Measurements from ENCODE around the gene PACSIN2.

Gene PACSIN2

DNA sequence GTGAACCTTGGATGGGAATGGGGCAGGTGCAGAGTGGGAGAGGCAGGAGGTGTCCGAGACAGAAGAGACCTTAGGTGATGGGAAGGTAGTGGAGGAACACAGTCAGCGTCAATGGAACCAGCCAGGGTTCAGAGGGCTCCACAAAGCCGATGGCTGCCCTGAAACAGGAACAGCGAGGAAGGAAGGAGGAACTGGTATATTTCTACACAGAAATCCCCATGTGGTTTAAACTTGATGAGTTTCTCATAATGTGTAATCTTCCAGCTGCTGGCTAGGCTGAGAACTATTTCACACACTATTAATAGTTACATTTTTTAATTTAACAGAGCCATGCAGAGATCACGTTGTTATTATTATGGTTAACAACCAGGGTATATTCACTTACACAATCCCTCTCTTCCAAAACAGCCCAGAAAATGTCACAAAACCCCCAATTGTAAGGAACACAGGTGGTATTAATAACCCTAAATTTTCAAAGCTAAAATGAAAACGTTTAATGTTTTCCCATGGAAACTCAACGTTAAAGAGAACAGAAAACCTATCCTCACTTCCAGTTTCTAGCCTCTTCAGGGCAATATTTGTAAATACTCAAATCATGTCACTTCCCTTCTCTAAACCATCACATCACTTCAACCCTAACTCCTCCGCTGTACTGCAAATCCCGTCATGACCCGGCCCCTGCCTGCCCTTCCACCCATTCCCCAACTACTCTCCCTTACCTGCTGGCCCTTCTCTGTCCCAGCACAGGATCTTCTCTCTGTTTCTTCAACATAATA is 83.3 kb downstream of the PACSIN2 start:
- Histone ChIP-seq H3K9me3 (ENCODE audit: control insufficient read depth, insufficient read depth, low read length) (no peaks in the 10 kb centered on the region), H3F3A (ENCODE audit: control insufficient read depth, insufficient read depth) (no peaks in the 10 kb centered on the region), H4K20me1 (ENCODE audit: control insufficient read depth, insufficient read depth, low read depth, low read length) (peaks cover 19% of the 10 kb centered on the region; the same call in 1 of the 2 replicates), H3K27me3 (ENCODE audit: control insufficient read depth, low read length) (no peaks in the 10 kb centered on the region), H3K27ac (ENCODE audit: low read depth, low read length) (no peak overlapping the region), H3K79me2 (ENCODE audit: control insufficient read depth, low read length) (peaks cover 86% of the 10 kb centered on the region), H3K36me3 (ENCODE audit: control insufficient read depth, low read length) (no peaks in the 10 kb centered on the region), H3K4me2 (ENCODE audit: low read length) (peak overlapping the region; percentile 39), H3K9me2 (replicated peaks; ENCODE audit: control insufficient read depth, low read length) (no peaks in the 10 kb centered on the region), H3K4me3 (ENCODE audit: low read length) (peak overlapping the region; percentile 9; the same call in 1 of the 2 replicates), H3K4me1 (ENCODE audit: control insufficient read depth, low read length) (peaks cover 47% of the 10 kb centered on the region)
- TF ChIP-seq, protein P1, sequence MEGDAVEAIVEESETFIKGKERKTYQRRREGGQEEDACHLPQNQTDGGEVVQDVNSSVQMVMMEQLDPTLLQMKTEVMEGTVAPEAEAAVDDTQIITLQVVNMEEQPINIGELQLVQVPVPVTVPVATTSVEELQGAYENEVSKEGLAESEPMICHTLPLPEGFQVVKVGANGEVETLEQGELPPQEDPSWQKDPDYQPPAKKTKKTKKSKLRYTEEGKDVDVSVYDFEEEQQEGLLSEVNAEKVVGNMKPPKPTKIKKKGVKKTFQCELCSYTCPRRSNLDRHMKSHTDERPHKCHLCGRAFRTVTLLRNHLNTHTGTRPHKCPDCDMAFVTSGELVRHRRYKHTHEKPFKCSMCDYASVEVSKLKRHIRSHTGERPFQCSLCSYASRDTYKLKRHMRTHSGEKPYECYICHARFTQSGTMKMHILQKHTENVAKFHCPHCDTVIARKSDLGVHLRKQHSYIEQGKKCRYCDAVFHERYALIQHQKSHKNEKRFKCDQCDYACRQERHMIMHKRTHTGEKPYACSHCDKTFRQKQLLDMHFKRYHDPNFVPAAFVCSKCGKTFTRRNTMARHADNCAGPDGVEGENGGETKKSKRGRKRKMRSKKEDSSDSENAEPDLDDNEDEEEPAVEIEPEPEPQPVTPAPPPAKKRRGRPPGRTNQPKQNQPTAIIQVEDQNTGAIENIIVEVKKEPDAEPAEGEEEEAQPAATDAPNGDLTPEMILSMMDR (IDR thresholded peaks at IDR 0.05; ENCODE audit: low read depth, low read length, poor library complexity, severe bottlenecking): no peak
- TF ChIP-seq EZH2phosphoT487 (IDR thresholded peaks at IDR 0.05; ENCODE audit: borderline replicate concordance, low read length): no peak

DNA sequence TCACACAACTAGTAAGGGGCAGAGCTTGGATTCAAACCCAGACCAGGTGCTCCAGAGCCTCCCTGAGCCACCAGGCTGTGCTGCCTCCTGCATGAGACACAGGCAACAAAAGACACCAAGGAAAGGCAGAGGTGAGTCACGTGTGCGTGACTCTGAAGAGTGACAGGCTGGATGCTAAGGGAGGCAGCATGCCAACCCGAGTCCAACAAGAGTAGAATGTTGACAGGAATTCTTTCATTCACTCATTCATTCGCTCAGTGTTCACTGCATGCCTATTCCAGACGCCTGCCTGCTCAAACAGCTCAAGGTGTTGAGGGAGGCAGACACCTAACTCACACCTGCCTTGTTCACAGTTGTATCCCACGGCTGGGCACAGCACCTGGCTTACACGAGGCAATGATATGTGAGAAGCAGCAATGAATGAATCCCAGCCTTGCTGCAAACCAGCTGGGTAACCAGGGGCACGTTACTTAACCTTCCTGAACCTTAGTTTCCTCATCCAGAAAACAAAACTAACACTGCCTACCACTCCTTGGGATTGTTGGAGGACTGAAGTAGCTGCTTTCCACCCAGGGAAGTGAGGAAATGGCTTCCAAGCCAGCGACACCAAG is 84.0 kb downstream of the PACSIN2 start:
- H3K9me3 ChIP-seq (ENCODE audit: control insufficient read depth, insufficient read depth, low read length): no peaks in the 10 kb centered on the region
- H4K20me1 ChIP-seq (ENCODE audit: control insufficient read depth, insufficient read depth, low read depth, low read length): peaks cover 19% of the 10 kb centered on the region; the same call in 1 of the 2 replicates
- H3K36me3 ChIP-seq (ENCODE audit: control insufficient read depth, low read length): no peaks in the 10 kb centered on the region
- H3K4me2 ChIP-seq (ENCODE audit: low read length): peak overlapping the region; percentile 39; the same call in 1 of the 2 replicates
- peaks cover 88% of the 10 kb centered on the region for H3K79me2 ChIP-seq (ENCODE audit: control insufficient read depth, low read length)
- H3K27me3 ChIP-seq (ENCODE audit: control insufficient read depth, low read length): no peaks in the 10 kb centered on the region
- no peak for TF ChIP-seq EZH2phosphoT487 (IDR thresholded peaks at IDR 0.05; ENCODE audit: borderline replicate concordance, low read length)
- TF ChIP-seq, protein P1 (IDR thresholded peaks at IDR 0.05; ENCODE audit: low read depth, low read length, poor library complexity, severe bottlenecking): no peak
- H3K4me1 ChIP-seq (ENCODE audit: control insufficient read depth, low read length): peaks cover 47% of the 10 kb centered on the region
- no peaks in the 10 kb centered on the region for H3K9me2 ChIP-seq (replicated peaks; ENCODE audit: control insufficient read depth, low read length)
- no peak overlapping the region for H3K4me3 ChIP-seq (ENCODE audit: low read length)
- H3K27ac ChIP-seq (ENCODE audit: low read depth, low read length): no peak overlapping the region
- H3F3A ChIP-seq (ENCODE audit: control insufficient read depth, insufficient read depth): no peaks in the 10 kb centered on the region

DNA sequence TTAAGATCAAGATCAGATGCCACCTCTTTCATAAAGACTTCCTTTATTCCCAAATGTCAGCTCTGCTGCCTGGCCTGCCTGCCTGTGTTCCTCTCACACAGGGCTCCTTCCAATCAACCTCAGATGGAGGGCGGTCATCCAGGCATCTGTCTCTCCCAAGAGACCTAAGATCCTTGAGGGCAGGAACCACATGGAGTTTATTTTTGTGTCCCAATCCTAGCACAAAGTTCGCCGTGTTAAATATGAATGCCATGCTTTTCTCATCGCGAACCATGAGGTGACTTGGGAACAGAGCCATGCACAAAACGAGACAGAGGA is 85.2 kb downstream of the PACSIN2 start:
- Histone ChIP-seq H3K27ac (ENCODE audit: low read depth, low read length) (no peak overlapping the region), H3K79me2 (ENCODE audit: control insufficient read depth, low read length) (peaks cover 86% of the 10 kb centered on the region)

More for the DNA sequence above, 85.2 kb downstream of the PACSIN2 start:
- peaks cover 40% of the 10 kb centered on the region for H3K4me1 ChIP-seq (ENCODE audit: control insufficient read depth, low read length)
- no peaks in the 10 kb centered on the region for H3K9me2 ChIP-seq (replicated peaks; ENCODE audit: control insufficient read depth, low read length)
- no peaks in the 10 kb centered on the region for H3K9me3 ChIP-seq (ENCODE audit: control insufficient read depth, insufficient read depth, low read length)
- no peak overlapping the region for H3K4me2 ChIP-seq (ENCODE audit: low read length)
- no peaks in the 10 kb centered on the region for H3K36me3 ChIP-seq (ENCODE audit: control insufficient read depth, low read length)
- no peaks in the 10 kb centered on the region for H3K27me3 ChIP-seq (ENCODE audit: control insufficient read depth, low read length)
- H3K4me3 ChIP-seq (ENCODE audit: low read length): no peak overlapping the region
- H4K20me1 ChIP-seq (ENCODE audit: control insufficient read depth, insufficient read depth, low read depth, low read length): peaks cover 19% of the 10 kb centered on the region; the same call in 1 of the 2 replicates
- no peaks in the 10 kb centered on the region for H3F3A ChIP-seq (ENCODE audit: control insufficient read depth, insufficient read depth)
- no peak for TF ChIP-seq EZH2phosphoT487 (IDR thresholded peaks at IDR 0.05; ENCODE audit: borderline replicate concordance, low read length)
- TF ChIP-seq, protein P1 (IDR thresholded peaks at IDR 0.05; ENCODE audit: low read depth, low read length, poor library complexity, severe bottlenecking): no peak

All from DOHH2 (cell line).